GM21576 (cell line): ENCODE measurements around the gene SUPT4H1.
A peak's percentile ranks its signal among the peaks of the same experiment; 100 is the strongest.
"Not testable (repeated sequence)": the region's sequence is repeated elsewhere in the genome, so short reads cannot be mapped to it uniquely, and the experiment has no call there.

ENCODE experiments used
- ATAC-seq: cut with Tn5 transposase; IDR thresholded peaks from one replicate; pipeline ENCODE4 v1.9.1; 2021; ENCODE audit warnings: mild to moderate bottlenecking, moderate library complexity; ENCODE audit not compliant: unreplicated experiment

The SUPT4H1 gene

GRCh38 chr17:58351831-58352595 lies at the start of gene SUPT4H1:
Gene SUPT4H1, minus strand, starts transcription at chr17:58352201. Its CDS starts 66 bp downstream, at chr17:58352135.
- ATAC-seq: peak; percentile 82

- no peak for ATAC-seq
Measured at GRCh38 chr17:58401287-58401686, 49.3 kb upstream of the SUPT4H1 start.

GRCh38 chr17:58400826-58401225 lies 48.8 kb upstream of the SUPT4H1 start:
- ATAC-seq: no peak

- no peak for ATAC-seq
Measured at GRCh38 chr17:58399974-58400373, 48.0 kb upstream of the SUPT4H1 start.

- no peak for ATAC-seq
Measured at GRCh38 chr17:58398574-58399266, 46.7 kb upstream of the SUPT4H1 start.

- not testable (repeated sequence) for ATAC-seq
Measured at GRCh38 chr17:58397421-58397820, 45.4 kb upstream of the SUPT4H1 start.

GRCh38 chr17:58396173-58396572 lies 44.2 kb upstream of the SUPT4H1 start:
- ATAC-seq: no peak

- no peak for ATAC-seq
Measured at GRCh38 chr17:58394534-58395223, 42.7 kb upstream of the SUPT4H1 start.

GRCh38 chr17:58391302-58391984 lies 39.4 kb upstream of the SUPT4H1 start:
- no peak for ATAC-seq

- no peak for ATAC-seq
Measured at GRCh38 chr17:58390884-58391283, 38.9 kb upstream of the SUPT4H1 start.

GRCh38 chr17:58388302-58389190 lies 36.5 kb upstream of the SUPT4H1 start:
- ATAC-seq: no peak

GRCh38 chr17:58387834-58388233 lies 35.8 kb upstream of the SUPT4H1 start:
- no peak for ATAC-seq

- ATAC-seq: no peak
Measured at GRCh38 chr17:58386708-58387107, 34.7 kb upstream of the SUPT4H1 start.

- no peak for ATAC-seq
Measured at GRCh38 chr17:58385359-58385899, 33.4 kb upstream of the SUPT4H1 start.

GRCh38 chr17:58384897-58385296 lies 32.9 kb upstream of the SUPT4H1 start:
- no peak for ATAC-seq

GRCh38 chr17:58383892-58384462 lies 32.0 kb upstream of the SUPT4H1 start:
- ATAC-seq: no peak

- no peak for ATAC-seq
Measured at GRCh38 chr17:58382872-58383242, 30.9 kb upstream of the SUPT4H1 start.

- ATAC-seq: peak; percentile 59
Measured at GRCh38 chr17:58382108-58382871, 30.3 kb upstream of the SUPT4H1 start.
